ENCODE results near the gene ST8SIA1.
"Not testable (repeated sequence)": the region's sequence is repeated elsewhere in the genome, so short reads cannot be mapped to it uniquely, and the experiment has no call there.

The ST8SIA1 gene

GRCh38 chr12:22211128-22211527 lies 123.4 kb downstream of the ST8SIA1 start:
- DNase-seq (ENCODE audit: low read depth, low spot score), result no peak

GRCh38 chr12:22209422-22209821 lies 125.1 kb downstream of the ST8SIA1 start:
- H3K4me3 ChIP-seq (ENCODE audit: low read length), result no peak overlapping the region
- DNase-seq (ENCODE audit: low read depth, low spot score), result no peak

More at GRCh38 chr12:22211128-22211527, 123.4 kb downstream of the ST8SIA1 start:
- H3K4me3 ChIP-seq (ENCODE audit: low read length), result no peak overlapping the region

GRCh38 chr12:22206111-22206728 lies 128.3 kb downstream of the ST8SIA1 start:
- no peak for DNase-seq (ENCODE audit: low read depth, low spot score)
- H3K4me3 ChIP-seq (ENCODE audit: low read length), result no peak overlapping the region

GRCh38 chr12:22204391-22204790 lies 130.1 kb downstream of the ST8SIA1 start:
- no peak for DNase-seq (ENCODE audit: low read depth, low spot score)
- no peak overlapping the region for H3K4me3 ChIP-seq (ENCODE audit: low read length)

GRCh38 chr12:22202847-22203246 lies 131.7 kb downstream of the ST8SIA1 start:
- no peak overlapping the region for H3K4me3 ChIP-seq (ENCODE audit: low read length)
- DNase-seq (ENCODE audit: low read depth, low spot score), result no peak

- H3K4me3 ChIP-seq (ENCODE audit: low read length), result no peak overlapping the region
- DNase-seq (ENCODE audit: low read depth, low spot score), result no peak
Measured at GRCh38 chr12:22201101-22201500, 133.4 kb downstream of the ST8SIA1 start.

GRCh38 chr12:22196236-22196635 lies 138.3 kb downstream of the ST8SIA1 start:
- no peak overlapping the region for H3K4me3 ChIP-seq (ENCODE audit: low read length)
- no peak for DNase-seq (ENCODE audit: low read depth, low spot score)

- no peak for DNase-seq (ENCODE audit: low read depth, low spot score)
- no peak overlapping the region for H3K4me3 ChIP-seq (ENCODE audit: low read length)
Measured at GRCh38 chr12:22190969-22191368, 143.5 kb downstream of the ST8SIA1 start.

GRCh38 chr12:22188431-22188830 lies 146.1 kb downstream of the ST8SIA1 start:
- no peak overlapping the region for H3K4me3 ChIP-seq (ENCODE audit: low read length)

GRCh38 chr12:22180705-22181104 lies 153.8 kb downstream of the ST8SIA1 start:
- DNase-seq (ENCODE audit: low read depth, low spot score), result no peak
- no peak overlapping the region for H3K4me3 ChIP-seq (ENCODE audit: low read length)

More at GRCh38 chr12:22188431-22188830, 146.1 kb downstream of the ST8SIA1 start:
- no peak for DNase-seq (ENCODE audit: low read depth, low spot score)

- DNase-seq (ENCODE audit: low read depth, low spot score), result no peak
Measured at GRCh38 chr12:22173177-22173576, 161.3 kb downstream of the ST8SIA1 start.

GRCh38 chr12:22172501-22172900 lies 162.0 kb downstream of the ST8SIA1 start:
- no peak for DNase-seq (ENCODE audit: low read depth, low spot score)

More at GRCh38 chr12:22173177-22173576, 161.3 kb downstream of the ST8SIA1 start:
- no peak overlapping the region for H3K4me3 ChIP-seq (ENCODE audit: low read length)

GRCh38 chr12:22169376-22169775 lies 165.1 kb downstream of the ST8SIA1 start:
- DNase-seq (ENCODE audit: low read depth, low spot score), result peak; percentile 27

More at GRCh38 chr12:22172501-22172900, 162.0 kb downstream of the ST8SIA1 start:
- H3K4me3 ChIP-seq (ENCODE audit: low read length), result no peak overlapping the region

GRCh38 chr12:22164139-22164538 lies 170.4 kb downstream of the ST8SIA1 start:
- no peak overlapping the region for H3K4me3 ChIP-seq (ENCODE audit: low read length)
- DNase-seq (ENCODE audit: low read depth, low spot score), result peak; percentile 29

More at GRCh38 chr12:22169376-22169775, 165.1 kb downstream of the ST8SIA1 start:
- H3K4me3 ChIP-seq (ENCODE audit: low read length), result no peak overlapping the region

GRCh38 chr12:22163594-22163993 lies 170.9 kb downstream of the ST8SIA1 start:
- peak; percentile 28 for DNase-seq (ENCODE audit: low read depth, low spot score)
- H3K4me3 ChIP-seq (ENCODE audit: low read length), result no peak overlapping the region

- H3K4me3 ChIP-seq (ENCODE audit: low read length), result 0 out of 2 replicates have a peak overlapping the region, but pooled peaks have one; percentile 9
- DNase-seq (ENCODE audit: low read depth, low spot score), result peak; percentile 69
Measured at GRCh38 chr12:22160396-22161003, 174.0 kb downstream of the ST8SIA1 start.

- H3K4me3 ChIP-seq (ENCODE audit: low read length); DNase-seq (ENCODE audit: low read depth, low spot score): not testable (repeated sequence)
Measured at GRCh38 chr12:22149286-22149685, 185.2 kb downstream of the ST8SIA1 start.

- not testable (repeated sequence) for H3K4me3 ChIP-seq (ENCODE audit: low read length); DNase-seq (ENCODE audit: low read depth, low spot score)
Measured at GRCh38 chr12:22146686-22147085, 187.8 kb downstream of the ST8SIA1 start.

Measured in Jurkat, Clone E6-1 (cell line).